NCI-H187 treated with DMSO at 0.1 percent for 48 hours (cell line): ENCODE results near the gene NFKB1.

Experiments
- DNase-seq: peaks from one replicate; lab custom pipeline; 2025; lab: John Stamatoyannopoulos, UW

Gene NFKB1

DNA sequence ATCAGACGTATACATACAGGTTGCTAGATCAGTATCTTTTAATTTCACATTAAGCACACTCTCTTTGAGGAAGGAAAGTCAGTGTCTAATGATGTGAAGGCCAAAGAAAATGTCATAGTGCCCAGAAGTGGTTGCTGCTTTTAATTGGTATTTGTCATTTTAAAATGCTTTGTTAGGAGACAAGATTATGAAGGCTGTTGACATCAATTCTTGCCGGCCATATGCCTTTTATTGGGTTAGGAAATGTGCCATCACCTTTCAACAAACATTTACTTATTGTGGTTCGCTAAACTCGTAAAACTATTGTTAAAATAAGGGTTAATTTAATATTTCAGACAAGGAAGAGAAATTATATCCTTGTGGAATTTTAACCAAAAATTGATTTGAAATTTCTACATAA lies 32.2 kb downstream of the NFKB1 start:
- no peak for DNase-seq

DNA sequence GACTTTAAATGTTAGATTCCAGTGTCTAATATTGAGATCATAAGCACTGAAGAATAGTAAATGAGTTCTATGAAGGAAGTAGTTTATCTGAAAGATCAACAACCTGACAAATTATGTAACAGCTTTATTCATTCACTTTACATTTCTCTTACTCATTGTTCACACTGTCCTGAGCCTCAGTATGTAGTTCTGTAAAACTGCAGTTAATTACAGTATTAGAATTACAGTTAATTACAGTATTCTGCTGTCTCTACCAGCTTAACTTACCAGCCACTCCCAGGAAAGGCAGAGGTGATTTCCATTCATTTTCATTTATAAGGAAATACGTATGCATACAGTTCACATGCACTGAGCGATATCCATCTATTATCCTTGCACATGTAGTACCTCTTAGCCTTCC lies 32.7 kb downstream of the NFKB1 start:
- no peak for DNase-seq

DNA sequence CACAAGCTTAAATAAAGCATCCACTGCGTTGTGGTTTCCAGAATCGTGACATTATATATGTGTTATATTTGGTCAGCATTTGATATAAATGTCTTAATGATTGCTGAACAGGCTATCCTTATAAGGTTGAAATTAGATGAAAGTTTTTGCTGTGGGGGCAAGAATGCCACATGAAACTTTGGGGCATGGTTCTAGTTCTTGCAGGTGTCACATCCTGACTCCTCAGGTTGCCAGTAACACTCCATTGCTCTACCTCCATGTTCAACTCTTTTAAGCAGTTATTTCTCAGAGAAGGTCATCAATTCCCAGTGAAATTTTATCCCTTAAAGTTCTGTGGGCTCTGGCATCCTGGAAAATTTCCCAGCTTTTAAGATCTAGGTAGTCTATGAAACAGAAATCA lies 33.7 kb downstream of the NFKB1 start:
- DNase-seq: no peak

DNA sequence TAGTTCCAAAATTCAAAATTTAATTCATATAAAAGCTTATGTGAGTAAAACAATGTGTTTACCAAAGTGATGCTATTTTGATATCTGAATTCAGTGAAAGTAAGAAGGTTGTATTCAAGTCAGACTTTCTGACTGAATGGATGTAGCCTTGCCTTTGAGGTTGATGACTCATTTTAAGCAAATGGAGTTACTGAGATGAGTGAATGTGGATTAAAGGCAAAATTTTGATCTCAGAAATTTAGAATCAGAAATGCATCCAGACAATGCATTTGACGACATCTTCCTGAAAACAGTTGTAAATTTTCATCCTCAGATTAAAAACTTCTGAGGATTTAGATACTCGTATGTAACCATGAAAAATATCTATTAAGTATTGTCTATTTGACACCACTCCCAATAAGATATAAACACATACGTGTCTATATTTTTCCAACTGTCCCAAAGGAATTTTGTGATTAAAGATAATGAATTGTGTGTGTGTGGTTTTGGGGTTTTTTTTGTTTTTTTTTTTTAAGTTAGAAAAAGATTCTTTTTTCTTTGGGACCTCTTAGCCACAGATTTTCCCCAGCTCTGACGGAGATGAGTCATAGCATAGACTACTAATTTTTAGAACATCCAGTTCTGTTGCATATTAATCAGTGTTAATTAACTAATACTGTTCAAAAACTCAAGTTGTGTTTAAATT lies 34.4 kb downstream of the NFKB1 start:
- no peak for DNase-seq

DNA sequence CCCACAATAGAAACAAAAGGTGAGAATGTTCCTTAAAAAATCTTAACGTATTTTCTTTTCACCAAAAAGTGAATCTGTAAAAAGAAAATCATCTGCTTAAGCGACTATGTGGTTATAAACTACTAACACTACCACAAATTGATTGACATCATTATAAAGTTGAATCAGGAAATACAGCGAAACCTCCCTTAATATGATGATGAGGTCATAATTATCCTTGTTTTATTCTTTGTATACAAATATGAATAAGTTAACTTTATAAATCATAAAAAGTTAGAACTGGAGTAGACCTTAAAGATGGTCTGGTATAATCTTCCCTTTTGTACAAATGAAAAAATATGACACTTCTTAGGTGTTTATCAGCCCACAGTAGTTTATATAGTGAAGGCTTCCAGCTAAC lies 35.6 kb downstream of the NFKB1 start:
- no peak for DNase-seq

DNA sequence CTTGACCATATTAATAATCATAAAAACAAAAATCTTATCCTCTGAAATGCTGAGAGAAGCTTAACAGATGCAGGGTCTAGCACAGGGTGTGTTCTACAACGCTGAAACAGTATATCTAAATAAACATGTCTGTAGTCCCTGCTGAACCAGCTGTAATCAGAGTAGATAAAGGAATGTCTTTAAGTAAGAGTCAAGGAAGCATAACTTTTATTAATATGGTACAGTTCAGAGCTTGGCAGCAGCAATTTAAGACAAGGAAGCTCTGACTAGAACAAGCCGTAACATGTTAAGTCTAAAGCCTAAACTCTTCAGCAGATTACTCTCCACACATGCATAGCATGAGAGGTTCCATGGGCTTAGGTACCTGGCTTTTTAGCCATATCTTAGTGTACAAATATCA lies 36.1 kb downstream of the NFKB1 start:
- no peak for DNase-seq

DNA sequence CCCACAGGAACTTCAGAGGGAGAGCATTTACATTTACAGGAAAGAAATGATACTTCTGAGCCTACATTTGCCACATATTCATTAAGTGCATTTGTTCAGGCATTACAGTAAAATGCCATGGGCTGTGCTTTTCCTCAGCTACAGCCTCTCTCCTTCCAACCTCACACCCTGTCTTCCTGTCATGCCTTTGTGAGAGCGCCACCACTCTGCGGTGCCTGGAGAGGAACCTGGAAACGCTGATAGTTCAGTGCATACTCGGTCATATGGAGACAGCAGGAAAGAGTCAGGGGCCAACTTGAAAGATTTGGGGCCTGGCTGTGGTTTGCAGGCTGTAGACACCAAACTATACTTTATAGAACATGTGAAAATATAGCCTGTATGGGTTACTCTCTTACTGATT lies 40.5 kb downstream of the NFKB1 start:
- DNase-seq: no peak

DNA sequence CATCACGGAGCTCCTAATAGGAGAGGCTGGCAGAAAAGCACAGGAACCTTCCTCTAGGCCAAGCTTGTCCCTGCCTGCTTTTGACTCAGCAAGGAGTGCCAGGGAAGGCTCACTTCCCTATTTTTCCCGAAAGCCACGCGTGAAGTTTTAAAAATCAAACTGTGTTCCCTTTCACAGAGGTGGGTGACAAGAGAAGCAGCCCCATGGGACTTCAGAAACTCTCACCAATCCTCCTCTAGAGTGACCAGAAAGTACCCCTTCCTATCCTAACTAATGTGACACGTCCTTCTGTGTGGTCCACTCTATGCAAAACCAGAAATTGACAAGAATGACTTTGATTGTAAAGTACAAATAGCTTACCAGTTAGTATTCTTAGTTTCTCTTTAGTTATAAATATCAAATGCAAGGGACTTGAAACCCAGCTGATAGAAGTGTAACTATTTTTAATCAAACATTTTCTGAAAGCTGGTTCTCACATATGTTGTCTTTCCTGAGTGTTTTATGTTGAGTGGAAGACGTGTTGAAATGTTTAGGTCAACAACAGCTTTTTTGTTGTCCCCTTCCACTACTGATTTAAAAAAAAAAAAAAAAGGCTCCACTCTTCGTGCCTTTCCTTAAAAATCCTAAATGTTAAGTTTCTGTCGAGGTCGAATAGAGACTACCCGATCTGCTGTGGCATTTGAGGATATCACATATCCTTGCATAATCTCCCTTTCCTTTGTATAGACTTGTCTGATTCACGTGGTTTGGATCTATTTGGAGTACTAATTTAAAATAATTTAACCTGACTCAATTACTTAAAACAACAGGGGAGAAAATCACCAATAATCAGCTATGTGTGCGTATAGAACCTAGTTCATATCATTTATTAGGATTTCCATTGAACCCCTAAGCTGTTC lies 42.1 kb downstream of the NFKB1 start:
- no peak for DNase-seq

DNA sequence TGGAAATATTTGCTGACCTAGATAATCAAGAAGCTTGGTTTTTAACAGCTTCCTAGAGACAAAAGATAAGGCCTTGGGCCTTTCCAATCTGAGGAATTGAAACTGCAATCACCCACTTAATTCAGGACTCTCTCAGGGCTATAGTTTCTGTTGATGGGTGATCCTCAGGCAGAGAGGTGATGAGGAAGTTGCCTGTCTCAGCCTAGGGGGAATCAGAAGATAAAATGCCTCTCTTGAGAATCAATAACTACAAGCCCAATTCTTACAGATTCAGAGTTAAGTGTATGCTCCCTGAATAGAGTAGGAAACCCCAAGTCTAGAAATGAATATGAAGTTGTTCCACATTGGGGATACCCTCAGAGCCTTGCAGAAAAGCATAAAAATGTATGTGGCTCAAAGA lies 45.5 kb downstream of the NFKB1 start:
- no peak for DNase-seq

DNA sequence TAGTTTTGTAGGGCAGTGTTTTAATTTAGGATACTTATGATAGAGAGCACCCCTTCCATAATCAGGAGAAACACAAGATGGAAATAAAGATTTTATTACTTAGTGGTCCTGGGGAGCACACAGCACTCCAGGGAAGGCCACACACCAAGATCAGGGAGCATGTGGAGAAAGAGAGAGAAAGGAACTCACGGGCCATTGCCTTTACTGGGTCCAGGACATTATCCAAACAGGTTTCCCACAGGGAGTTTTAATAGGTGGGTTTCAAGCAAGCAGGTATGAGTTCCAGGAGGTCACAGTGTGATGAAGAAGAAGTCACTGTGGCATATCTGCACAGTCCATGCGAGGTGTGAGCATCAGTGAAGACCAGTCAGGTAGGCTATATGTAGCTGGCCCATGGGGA lies 46.8 kb downstream of the NFKB1 start:
- no peak for DNase-seq

DNA sequence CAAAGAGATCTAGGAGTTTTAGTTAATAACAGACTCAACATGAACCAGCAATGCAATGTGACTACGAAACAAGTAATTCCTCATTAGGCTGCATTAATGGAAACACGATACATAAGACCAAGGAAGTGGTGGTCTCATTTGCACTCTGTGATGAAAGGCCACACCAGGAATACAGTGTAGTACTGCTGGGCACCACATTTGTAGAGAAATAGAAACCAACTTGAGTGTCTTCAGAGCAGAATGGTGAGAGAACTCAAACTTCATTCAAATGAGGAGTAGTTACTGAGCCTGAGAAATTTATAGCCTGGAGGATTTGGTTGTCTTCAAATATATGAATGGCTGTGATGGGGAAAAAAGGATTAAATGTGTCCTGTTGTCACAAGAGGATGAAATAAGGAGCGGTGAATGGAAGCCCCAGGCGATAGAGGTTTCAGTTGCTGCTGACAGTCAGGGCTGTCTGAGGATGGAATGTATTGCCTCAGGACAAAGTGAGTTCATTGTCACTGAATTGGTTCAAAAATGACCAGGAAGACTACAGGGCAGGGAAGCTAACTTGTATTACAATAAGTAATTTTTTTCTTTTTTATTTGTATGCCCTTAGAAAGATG lies 50.9 kb downstream of the NFKB1 start:
- no peak for DNase-seq

DNA sequence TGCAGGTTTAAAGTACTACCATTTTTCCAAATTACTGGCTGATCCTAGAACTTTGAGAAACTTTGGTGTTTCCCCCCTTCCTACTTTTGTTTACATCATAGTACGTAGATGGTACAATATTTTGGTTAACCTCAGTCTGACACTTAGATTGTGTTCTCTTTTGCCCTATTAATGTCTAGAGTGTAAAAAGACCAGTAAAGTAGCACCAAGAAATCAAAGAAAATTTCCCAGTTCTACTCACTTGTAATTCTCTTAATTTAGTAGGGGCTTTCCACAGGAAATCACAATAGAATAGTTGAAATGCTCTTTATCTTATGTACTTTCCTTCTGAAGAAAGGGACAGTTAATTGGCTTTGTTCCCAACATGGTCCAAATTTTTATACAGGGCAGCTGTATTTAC lies 51.6 kb downstream of the NFKB1 start:
- DNase-seq: no peak

DNA sequence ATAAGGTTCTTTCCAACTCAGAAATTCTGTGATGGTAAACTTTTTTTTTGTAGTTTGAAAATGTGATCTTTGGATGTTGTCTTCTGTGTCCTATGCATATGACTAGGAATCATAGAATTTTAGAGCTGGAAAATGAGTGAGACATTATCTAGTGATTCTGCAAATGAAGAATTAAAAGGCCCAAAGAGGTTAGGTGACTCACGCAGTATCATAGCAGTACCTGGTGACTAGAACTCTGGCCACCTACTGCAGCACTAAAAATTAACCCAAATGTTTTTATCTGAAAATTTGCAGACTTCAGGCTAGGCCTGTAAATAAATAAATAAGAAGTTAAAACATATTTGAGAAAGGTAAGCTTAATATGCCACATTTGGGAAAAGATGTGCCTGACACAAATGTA lies 52.8 kb downstream of the NFKB1 start:
- no peak for DNase-seq

DNA sequence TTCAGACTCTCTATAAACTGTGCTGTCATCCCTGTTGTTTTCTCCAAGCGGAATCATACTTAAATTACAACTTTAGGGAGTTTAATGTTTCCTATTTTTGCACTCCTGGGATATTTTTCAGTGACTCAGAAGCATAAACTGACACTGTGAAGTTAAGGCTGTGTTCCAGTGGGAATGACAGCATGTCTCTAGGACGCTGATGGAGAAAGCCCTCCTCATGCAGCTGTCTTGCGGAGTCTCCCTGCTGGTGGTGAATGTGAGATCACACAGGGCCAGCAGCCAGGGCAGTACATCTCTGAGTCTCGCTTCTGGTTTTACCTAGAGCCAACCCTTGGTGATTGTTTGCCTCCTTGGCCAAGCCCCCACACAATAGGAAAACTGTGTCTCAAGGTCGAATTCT lies 53.3 kb downstream of the NFKB1 start:
- DNase-seq: no peak

DNA sequence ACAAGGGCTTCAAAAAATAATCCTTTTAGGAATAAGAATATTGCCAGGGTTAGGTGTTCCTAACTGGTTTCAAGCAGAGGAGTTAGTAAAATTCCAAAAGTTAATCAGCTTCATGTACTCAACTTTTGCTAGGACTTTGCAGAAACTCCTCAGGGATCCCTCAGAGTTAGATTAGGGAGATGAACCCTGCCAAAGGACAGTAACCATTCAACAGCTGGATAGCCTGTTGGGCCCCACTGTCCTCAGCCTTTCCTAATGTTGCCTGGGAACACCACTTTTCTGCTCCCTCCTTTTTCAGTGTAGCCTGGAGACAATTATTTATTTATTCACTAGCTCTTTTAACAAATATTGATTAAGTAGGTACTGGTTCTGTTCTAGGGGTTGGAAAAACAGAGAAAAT lies 53.8 kb downstream of the NFKB1 start:
- DNase-seq: no peak

DNA sequence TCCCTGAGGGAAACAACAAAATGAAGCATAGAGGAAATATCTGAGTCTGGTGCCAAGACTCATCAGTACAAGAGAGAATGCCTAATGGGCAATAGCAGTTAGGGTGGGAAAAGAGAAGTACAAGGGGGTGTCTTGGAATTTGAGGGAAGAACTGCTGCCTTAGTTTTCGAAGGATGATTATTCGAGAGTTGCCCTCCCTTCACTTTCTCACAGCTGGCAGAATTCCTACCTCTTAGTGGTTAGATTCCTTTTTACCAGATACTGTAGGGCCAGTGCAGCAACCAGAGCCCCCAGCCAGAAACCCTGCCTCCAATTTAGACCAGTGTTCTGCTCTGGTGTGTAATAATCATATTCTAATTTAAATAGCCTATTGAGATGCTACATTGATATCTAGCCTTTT lies 56.5 kb downstream of the NFKB1 start:
- no peak for DNase-seq

DNA sequence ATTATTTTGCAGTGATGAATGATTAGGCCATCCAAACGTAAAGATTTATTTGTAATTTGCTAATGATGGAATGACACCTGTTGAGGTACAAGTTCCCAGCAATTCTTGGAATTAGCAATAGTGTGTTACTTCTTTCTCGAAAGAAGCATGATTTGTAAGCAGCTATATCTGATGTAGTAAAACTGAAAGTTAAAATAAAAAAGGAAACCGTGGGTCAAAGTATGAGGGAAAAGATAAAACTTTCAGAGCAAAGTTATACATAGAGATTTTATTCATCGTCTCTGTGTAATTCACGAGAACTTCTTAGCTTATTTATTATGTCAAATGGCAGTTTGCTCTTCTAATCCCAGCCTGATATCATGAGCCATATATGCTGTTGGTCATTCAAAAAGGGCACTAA lies 59.0 kb downstream of the NFKB1 start:
- no peak for DNase-seq

DNA sequence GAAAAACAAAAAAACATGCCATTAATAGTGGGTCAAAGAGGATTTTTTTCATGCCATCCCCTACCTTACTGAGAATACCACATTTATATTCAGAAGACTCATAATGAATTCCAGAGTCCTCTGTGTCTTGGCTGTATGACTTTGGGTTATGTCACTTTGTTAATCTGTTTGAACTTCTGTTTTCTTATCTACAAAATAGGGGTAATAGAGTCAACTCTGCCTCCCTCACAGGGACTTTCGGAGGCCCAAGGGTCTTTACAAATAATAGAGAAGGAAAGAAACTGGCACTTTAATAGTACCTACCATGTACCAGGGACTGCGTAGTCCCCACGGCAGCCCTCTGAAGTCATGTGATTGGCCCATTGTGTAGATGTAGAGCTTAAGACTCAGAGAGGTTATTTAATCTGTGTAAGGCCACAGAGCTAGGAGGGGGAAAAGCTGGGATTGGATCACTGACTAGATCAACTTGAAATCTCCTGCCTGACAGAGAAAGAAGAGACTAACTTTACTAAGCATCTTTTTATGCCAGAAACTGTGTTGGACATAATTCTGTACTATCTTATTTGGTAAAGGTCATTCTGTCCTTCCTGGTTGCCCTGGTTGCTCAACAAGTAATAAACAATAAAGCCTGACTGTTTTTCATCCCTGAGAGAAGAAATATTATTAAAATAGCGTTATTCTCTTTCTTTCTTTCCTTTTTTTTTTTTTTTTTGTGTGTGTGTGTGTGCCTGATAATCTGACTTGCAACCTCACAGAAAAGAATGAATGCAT lies 59.6 kb downstream of the NFKB1 start:
- DNase-seq: no peak

DNA sequence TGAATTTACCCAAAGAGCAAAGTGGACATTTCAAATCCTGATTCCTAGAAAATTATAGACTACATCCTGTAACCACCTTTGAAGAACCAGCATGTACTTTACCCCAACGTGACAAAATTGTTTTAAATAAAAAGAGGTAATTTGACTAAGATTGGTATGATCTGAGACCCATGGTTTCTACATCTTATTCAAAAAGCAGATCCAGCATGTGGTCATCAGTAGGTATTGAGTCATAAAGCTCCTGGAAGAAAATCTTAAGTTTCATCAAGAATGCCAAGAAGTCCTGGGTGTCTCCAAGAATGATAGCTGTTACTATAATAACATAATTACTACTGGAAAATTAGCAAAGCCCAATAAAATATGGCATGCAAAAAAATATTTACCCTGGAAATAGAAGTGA lies 61.8 kb downstream of the NFKB1 start:
- DNase-seq: no peak

DNA sequence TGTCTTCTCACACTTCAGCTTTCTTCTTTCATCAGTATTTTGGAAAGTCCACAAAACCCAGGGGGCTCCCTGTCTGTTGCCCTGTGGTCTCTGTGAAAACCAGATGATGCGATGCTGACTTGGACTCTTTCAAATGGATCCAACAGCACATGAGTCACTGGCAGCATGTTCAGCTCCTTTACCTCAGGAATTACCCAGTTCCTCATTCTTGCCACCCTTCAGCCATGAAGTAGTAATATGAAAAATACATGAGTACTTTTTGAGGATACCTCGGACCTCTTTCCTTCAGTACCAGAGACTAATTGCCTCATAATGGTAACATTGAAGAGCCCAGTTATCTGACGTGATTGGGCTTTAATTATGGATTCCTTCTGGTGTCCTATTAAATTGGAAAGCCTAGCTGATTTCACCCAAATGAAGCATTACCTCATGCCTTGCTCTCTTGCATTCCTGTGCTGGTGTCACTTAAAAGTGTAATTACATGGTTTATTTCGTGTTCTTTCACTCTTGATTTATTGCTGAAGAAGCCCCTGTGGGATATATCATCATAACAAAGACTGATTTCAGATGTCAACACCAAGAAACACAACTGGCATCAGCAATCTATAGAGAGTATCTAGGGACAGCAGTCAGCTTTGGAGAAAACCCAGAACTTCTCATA lies 63.4 kb downstream of the NFKB1 start:
- DNase-seq: no peak

DNA sequence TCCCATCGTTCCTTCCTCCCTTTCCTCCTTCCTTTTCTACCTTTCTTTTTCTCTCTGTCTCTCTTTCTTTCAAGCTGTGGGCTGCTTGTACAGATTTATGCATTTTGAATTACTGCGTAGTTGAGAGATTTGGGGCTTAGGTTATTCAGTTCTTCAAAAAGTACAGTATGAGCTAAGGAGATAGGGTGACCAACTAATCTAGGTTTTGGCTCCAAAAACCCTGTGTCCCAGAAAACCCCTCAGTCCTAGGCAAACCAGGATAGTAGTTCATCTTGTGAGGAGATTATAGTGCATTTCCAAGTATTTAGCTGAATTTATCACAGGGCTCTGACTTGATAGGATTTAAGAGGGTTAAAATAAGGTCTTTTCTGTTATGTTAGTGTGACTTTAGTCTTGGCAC lies 64.5 kb downstream of the NFKB1 start:
- DNase-seq: no peak

DNA sequence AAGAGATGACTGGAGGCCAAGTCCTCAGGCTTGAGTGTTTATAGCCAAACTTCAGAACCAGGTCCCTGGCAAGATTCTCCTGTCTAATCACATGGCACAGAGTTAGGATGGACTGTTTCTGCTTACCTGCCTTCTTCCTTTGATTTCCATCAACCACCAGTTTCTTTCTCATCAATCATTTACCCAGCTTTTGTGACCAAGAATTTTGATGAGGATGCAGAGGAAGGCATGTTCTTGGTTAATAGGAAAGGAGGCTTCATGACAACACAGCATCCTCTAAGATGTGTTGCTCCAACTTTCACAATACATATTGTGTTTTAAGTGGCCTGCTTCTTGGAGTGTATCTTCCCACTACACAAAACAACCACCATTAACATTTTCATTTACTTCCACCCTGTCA lies 65.3 kb downstream of the NFKB1 start:
- DNase-seq: no peak
